Activated T-cell treated with anti-CD3 and anti-CD28 coated beads, Interleukin-2, amount 50 U/mL, for 4 hours (primary cell): ENCODE measurements around the gene TRIM33. TPM values are rescaled to one million over a fixed set of nuclear protein-coding genes. Genes with fewer than 3 reads are reported as not detected.
A peak's percentile ranks its signal among the peaks of the same experiment; 100 is the strongest.
"Not testable (repeated sequence)": the region's sequence is repeated elsewhere in the genome, so short reads cannot be mapped to it uniquely, and the experiment has no call there.

Experiments used
- ATAC-seq, 2 donors: fragments of 200-7000 bp; cut with Tn5 transposase; one replicate each; pipeline ENCODE4 v1.10.0; 2021
- DNase-seq: peaks from one replicate; pipeline ENCODE4 v3.0.0-alpha.2; 2020
- H3K27me3 Mint-ChIP-seq: one replicate; pipeline ENCODE4 v1.8.0; 2021; ENCODE audit warnings: low read depth, mixed read lengths
- H3K36me3 Mint-ChIP-seq: one replicate; pipeline ENCODE4 v1.8.0; 2022; ENCODE audit warnings: mixed read lengths; ENCODE audit not compliant: insufficient read depth
- H3K4me1 Mint-ChIP-seq: one replicate; pipeline ENCODE4 v1.8.0; 2021; ENCODE audit warnings: low read depth, mixed read lengths
- H3K4me3 Mint-ChIP-seq: one replicate; pipeline ENCODE4 v1.8.0; 2021; ENCODE audit warnings: mild to moderate bottlenecking, moderate library complexity, mixed read lengths
- H3K9me3 Mint-ChIP-seq: one replicate; pipeline ENCODE4 v1.8.0; 2021; ENCODE audit warnings: mixed read lengths
- total RNA-seq, 3 donors: library from RNA; stranded (reverse); gene quantifications; one replicate each; pipeline ENCODE4 v1.2.1, GENCODE V29; 2021

Gene TRIM33
- total RNA-seq, 3 donors from 2014 or later = 30.0 to 33.0 (median 31.9) TPM

GRCh38 chr1:114441332-114441731 lies 69.7 kb downstream of the TRIM33 start:
- ATAC-seq (no peak), DNase-seq (no peak)
- H3K27me3 Mint-ChIP-seq = no peaks in the 10 kb centered on the region
- peaks cover 10% of the 10 kb centered on the region for H3K4me1 Mint-ChIP-seq
- H3K36me3 Mint-ChIP-seq = peaks cover 36% of the 10 kb centered on the region
- H3K4me3 Mint-ChIP-seq = no peak overlapping the region
- no peaks in the 10 kb centered on the region for H3K9me3 Mint-ChIP-seq

GRCh38 chr1:114439369-114439768 lies 71.6 kb downstream of the TRIM33 start:
- Mint-ChIP-seq H3K4me1 (peaks cover 13% of the 10 kb centered on the region), H3K36me3 (peaks cover 30% of the 10 kb centered on the region), H3K4me3 (no peak overlapping the region), H3K27me3 (no peaks in the 10 kb centered on the region), H3K9me3 (no peaks in the 10 kb centered on the region)
- ATAC-seq (no peak), DNase-seq (no peak)

- DNase-seq (no peak), ATAC-seq (no peak)
- Mint-ChIP-seq H3K4me3 (no peak overlapping the region), H3K27me3 (no peaks in the 10 kb centered on the region), H3K36me3 (peaks cover 28% of the 10 kb centered on the region), H3K4me1 (peaks cover 13% of the 10 kb centered on the region), H3K9me3 (no peaks in the 10 kb centered on the region)
Observed at GRCh38 chr1:114437812-114438211, 73.2 kb downstream of the TRIM33 start.

DNA sequence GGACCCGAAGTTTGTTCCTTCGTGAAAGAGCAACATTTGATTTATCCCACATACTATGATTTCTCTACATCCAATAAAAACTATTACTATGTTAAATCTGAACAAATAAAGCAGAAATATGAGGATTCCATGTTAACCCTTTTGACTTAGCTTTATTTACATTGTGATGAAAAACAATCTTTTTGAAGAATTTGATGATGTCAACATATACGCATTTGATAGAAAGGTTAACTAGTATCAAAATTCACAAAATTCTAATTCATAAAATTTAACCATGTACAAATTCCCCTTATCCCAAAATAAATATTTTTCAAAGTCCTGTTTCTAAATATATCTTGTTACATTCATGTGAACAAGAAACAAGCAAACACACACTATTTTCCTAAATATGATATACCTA lies 74.2 kb downstream of the TRIM33 start:
- peaks cover 28% of the 10 kb centered on the region for H3K36me3 Mint-ChIP-seq
- no peaks in the 10 kb centered on the region for H3K9me3 Mint-ChIP-seq
- DNase-seq = no peak
- no peak overlapping the region for H3K4me3 Mint-ChIP-seq
- peaks cover 13% of the 10 kb centered on the region for H3K4me1 Mint-ChIP-seq
- no peak for ATAC-seq
- no peaks in the 10 kb centered on the region for H3K27me3 Mint-ChIP-seq

DNA sequence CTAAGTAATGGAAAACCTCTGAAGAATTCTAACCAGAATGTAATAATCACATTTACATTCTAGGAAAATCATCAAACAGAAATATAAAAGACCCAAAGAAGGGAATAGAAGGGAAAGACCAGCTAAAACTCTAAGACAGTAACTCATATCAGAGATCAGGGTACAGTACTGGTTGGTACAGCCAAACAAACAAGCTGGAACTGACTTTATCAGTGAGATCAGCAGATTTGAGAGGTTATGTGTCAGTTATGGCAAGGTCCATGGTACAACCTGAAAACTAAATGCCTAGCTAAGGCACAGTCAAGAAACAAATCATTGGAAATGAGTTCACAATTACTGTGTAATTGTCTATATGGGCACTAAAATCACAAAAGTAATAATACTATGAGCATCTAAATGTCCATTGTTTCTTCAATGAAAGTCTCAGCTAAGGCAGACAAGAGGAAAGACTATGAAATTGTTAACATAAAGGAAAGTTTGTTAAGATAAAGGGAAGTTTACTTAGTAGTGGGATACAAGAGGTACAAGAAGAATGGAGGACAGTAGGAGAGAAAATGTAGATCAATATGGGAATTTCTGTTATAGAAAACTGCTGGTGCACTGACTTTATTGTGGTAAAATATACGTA lies 75.8 kb downstream of the TRIM33 start:
- H3K4me1 Mint-ChIP-seq = peaks cover 13% of the 10 kb centered on the region
- no peaks in the 10 kb centered on the region for H3K27me3 Mint-ChIP-seq
- ATAC-seq (no peak), DNase-seq (no peak)
- peaks cover 19% of the 10 kb centered on the region for H3K36me3 Mint-ChIP-seq
- no peak overlapping the region for H3K4me3 Mint-ChIP-seq
- H3K9me3 Mint-ChIP-seq = no peaks in the 10 kb centered on the region

DNA sequence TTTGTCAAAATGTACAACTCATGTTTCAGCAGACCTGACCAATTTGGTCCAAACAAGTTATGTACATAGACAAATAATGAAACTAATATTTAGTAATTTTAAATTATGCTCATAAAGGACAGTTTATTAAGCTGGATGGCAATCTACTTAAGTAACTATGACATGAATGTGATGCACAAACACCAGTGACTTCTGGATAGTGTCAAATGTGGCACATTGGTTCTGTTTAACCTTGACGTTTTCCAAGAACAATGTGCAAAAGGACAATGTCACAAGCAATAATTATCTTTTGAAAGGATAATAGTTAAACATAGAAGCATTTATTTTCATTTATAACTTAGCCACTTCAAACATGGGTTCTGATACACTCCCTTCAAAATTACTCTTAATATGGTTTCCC lies 80.0 kb downstream of the TRIM33 start:
- no peaks in the 10 kb centered on the region for H3K9me3 Mint-ChIP-seq
- peaks cover 5% of the 10 kb centered on the region for H3K4me1 Mint-ChIP-seq
- peaks cover 15% of the 10 kb centered on the region for H3K36me3 Mint-ChIP-seq
- no peaks in the 10 kb centered on the region for H3K27me3 Mint-ChIP-seq
- ATAC-seq (no peak), DNase-seq (no peak)
- H3K4me3 Mint-ChIP-seq = no peak overlapping the region

DNA sequence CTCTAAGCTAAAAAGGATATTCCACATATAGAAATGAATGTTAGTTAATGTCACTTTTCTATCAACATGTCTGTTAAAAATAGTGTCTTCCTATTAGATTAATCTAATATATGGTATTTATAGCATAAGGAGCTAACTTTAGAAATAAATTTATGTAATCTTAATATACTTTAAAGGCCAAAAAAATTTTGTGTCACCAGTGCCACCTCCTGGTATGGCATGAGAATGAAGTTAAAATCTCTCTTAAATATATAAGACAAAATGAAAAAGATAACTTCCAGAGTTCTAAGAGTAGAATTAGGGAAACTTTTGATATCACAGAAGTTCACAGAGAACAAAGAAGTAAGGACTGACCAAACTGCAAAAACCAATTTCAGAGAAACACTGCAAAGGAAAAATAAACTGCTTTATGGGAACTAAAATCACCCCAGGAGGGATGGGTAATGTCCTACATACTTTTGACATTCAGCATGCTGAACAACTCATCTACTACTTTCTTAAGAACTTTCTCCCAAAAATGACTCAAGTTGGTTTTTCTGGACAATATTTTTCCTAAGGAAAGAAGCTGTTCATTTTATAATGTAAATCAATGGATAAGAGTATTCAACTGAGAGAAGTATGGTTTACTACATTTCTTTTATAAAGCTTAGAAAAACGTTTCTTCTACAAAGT lies 82.8 kb downstream of the TRIM33 start:
- DNase-seq (peak; percentile 5), ATAC-seq (no peak)
- Mint-ChIP-seq H3K4me1 (no peaks in the 10 kb centered on the region), H3K4me3 (no peak overlapping the region), H3K9me3 (no peaks in the 10 kb centered on the region), H3K36me3 (peaks cover 25% of the 10 kb centered on the region), H3K27me3 (no peaks in the 10 kb centered on the region)

GRCh38 chr1:114427612-114428011 lies 83.4 kb downstream of the TRIM33 start:
- no peaks in the 10 kb centered on the region for H3K27me3 Mint-ChIP-seq
- peaks cover 24% of the 10 kb centered on the region for H3K36me3 Mint-ChIP-seq
- ATAC-seq (no peak), DNase-seq (no peak)
- no peak overlapping the region for H3K4me3 Mint-ChIP-seq
- no peaks in the 10 kb centered on the region for H3K4me1 Mint-ChIP-seq
- no peaks in the 10 kb centered on the region for H3K9me3 Mint-ChIP-seq

- peaks cover 52% of the 10 kb centered on the region for H3K36me3 Mint-ChIP-seq
- no peaks in the 10 kb centered on the region for H3K9me3 Mint-ChIP-seq
- DNase-seq = no peak
- no peaks in the 10 kb centered on the region for H3K4me1 Mint-ChIP-seq
- no peaks in the 10 kb centered on the region for H3K27me3 Mint-ChIP-seq
- no peak overlapping the region for H3K4me3 Mint-ChIP-seq
- ATAC-seq = no peak
Observed at GRCh38 chr1:114423455-114423854, 87.5 kb downstream of the TRIM33 start.

- not testable (repeated sequence) for H3K9me3 Mint-ChIP-seq, H3K27me3 Mint-ChIP-seq, H3K4me3 Mint-ChIP-seq, H3K4me1 Mint-ChIP-seq, DNase-seq, ATAC-seq
- H3K36me3 Mint-ChIP-seq = peaks cover 61% of the 10 kb centered on the region
Observed at GRCh38 chr1:114418948-114419347, 92.1 kb downstream of the TRIM33 start.

DNA sequence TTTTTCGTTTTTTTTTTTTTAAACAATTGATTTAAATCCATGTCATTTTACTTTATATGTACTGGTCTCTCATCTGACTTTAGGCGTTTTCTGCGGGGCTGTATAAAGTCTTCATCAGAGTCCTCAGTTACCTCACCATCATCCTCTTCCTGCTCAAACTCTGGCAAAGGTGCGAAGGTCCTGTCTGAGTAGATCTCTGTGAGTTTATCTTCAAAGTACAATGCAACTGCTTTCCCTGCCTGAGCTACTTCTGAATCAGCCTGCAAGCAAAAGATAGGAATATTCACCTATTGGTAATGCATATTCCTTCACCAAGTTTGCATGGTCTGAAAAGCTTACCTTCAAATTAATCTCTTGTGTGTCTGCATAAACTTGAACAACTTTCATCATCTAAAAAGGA lies 113.4 kb downstream of the TRIM33 start:
- no peaks in the 10 kb centered on the region for H3K27me3 Mint-ChIP-seq
- H3K4me3 Mint-ChIP-seq = no peak overlapping the region
- ATAC-seq (no peak), DNase-seq (no peak)
- H3K4me1 Mint-ChIP-seq = no peaks in the 10 kb centered on the region
- no peaks in the 10 kb centered on the region for H3K9me3 Mint-ChIP-seq
- peaks cover 60% of the 10 kb centered on the region for H3K36me3 Mint-ChIP-seq

GRCh38 chr1:114395863-114396262 lies 115.1 kb downstream of the TRIM33 start:
- Mint-ChIP-seq H3K9me3 (peaks cover 8% of the 10 kb centered on the region), H3K36me3 (peaks cover 60% of the 10 kb centered on the region), H3K4me1 (no peaks in the 10 kb centered on the region), H3K27me3 (no peaks in the 10 kb centered on the region), H3K4me3 (no peak overlapping the region)
- DNase-seq (no peak), ATAC-seq (no peak)

GRCh38 chr1:114390960-114391359 lies 120.0 kb downstream of the TRIM33 start:
- Mint-ChIP-seq H3K4me3 (no peak overlapping the region), H3K4me1 (no peaks in the 10 kb centered on the region), H3K27me3 (no peaks in the 10 kb centered on the region), H3K36me3 (peaks cover 40% of the 10 kb centered on the region), H3K9me3 (peaks cover 32% of the 10 kb centered on the region)
- DNase-seq (no peak), ATAC-seq (peak; percentile 34 to 65)

GRCh38 chr1:114390361-114390760 lies 120.6 kb downstream of the TRIM33 start:
- H3K27me3 Mint-ChIP-seq = no peaks in the 10 kb centered on the region
- H3K4me3 Mint-ChIP-seq = no peak overlapping the region
- H3K36me3 Mint-ChIP-seq = peaks cover 37% of the 10 kb centered on the region
- peaks cover 36% of the 10 kb centered on the region for H3K9me3 Mint-ChIP-seq
- no peak for DNase-seq
- ATAC-seq = no peak
- no peaks in the 10 kb centered on the region for H3K4me1 Mint-ChIP-seq

- Mint-ChIP-seq H3K36me3 (peaks cover 31% of the 10 kb centered on the region), H3K9me3 (peaks cover 48% of the 10 kb centered on the region), H3K4me1 (no peaks in the 10 kb centered on the region), H3K27me3 (no peaks in the 10 kb centered on the region), H3K4me3 (no peak overlapping the region)
- DNase-seq = no peak
- no peak for ATAC-seq
Observed at GRCh38 chr1:114388432-114389003, 122.5 kb downstream of the TRIM33 start.
